GM21576 (cell line): ENCODE data around the gene HPGD.

Experiments used
- ATAC-seq: cut with Tn5 transposase; IDR thresholded peaks from one replicate; pipeline ENCODE4 v1.9.1; 2021; ENCODE audit warnings: mild to moderate bottlenecking, moderate library complexity; ENCODE audit not compliant: unreplicated experiment

Gene HPGD

GRCh38 chr4:174522183-174523024 lies at the start of gene HPGD:
Gene HPGD, minus strand, starts transcription at chr4:174522488. Its CDS starts 37 bp downstream, at chr4:174522451.
- ATAC-seq = peak; percentile 74

DNA sequence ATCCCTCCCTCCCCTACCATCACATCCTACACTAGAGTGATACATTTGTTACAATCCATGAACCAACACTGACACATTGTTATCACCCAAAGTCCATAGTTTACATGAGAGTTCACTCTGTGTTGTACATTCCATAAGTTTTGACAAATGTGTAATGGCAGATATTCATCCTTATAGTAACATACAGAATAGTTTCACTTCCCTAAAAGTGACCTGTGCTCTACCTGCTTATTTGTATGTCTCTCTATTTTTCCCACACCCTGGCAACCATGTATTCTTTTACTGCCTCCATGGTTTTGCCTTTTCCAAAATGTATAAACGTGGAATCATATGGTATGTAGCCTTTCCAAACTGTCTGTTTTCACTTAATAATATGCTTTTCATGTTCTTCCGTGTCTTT lies 42.2 kb upstream of the HPGD start:
- ATAC-seq = no peak

DNA sequence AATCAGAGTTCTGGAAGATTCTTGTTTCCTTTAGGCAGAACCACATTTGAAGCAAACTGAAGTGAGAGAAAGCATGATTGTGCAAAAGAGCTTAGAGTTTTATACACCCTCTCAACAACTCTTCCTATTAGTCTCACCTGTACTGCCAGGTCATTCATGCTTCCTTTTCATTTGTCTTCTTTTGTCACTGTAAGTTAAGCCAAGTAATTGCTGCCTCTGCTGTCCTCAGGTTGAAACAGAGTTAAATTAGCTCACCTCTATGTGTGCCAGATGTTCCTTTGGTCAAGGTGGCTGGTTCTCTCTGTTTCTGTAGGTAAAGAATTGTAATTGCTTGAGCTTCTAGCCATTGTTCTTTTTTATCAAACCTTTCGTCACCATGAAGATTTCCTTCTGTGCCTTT lies 41.1 kb upstream of the HPGD start:
- no peak for ATAC-seq

DNA sequence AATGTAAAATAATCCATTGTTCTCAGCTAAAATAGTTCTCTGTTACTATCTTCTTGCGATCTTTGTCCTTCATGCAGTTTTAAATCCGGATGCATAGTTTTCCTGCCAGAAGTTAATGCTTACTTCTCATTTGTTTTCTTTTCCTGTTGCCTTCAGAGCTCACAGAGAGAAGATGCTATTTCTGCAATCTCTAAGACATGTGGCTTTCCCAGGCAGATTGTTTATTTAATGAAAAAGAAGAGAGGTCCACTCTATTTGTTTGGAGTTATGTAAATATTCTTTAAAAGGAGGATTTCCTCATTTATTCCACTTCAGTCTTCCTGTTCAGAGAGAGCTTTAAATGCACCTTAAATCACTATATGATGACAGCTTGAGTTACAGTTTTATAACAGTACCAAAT lies 39.3 kb upstream of the HPGD start:
- ATAC-seq = no peak

- ATAC-seq = no peak
These were observed 37.6 kb upstream of the HPGD start for GRCh38 chr4:174559894-174560293.

- ATAC-seq = no peak
These were observed 33.7 kb upstream of the HPGD start for GRCh38 chr4:174555789-174556630.

- no peak for ATAC-seq
These were observed 32.0 kb upstream of the HPGD start for GRCh38 chr4:174554231-174554728.

DNA sequence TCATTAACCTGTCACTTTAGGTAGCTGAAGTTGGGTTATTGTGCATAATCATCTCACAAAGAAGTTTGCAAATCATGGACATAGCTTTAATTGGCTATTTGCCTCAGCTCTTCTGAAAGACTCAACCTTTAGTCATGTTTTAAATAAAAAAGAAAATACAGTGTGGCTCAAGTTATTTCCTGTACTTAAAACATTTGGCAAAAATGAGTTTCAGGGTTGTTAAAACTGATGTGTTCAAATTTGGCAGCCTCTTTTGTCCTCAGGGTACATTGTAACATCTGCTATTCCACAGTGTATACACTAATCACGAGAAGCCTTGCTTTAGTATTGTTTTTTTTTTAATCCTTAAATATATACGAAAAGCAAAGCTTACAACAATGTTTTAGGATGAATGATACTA lies 31.5 kb upstream of the HPGD start:
- no peak for ATAC-seq

GRCh38 chr4:174553031-174553430 lies 30.7 kb upstream of the HPGD start:
- ATAC-seq = no peak

DNA sequence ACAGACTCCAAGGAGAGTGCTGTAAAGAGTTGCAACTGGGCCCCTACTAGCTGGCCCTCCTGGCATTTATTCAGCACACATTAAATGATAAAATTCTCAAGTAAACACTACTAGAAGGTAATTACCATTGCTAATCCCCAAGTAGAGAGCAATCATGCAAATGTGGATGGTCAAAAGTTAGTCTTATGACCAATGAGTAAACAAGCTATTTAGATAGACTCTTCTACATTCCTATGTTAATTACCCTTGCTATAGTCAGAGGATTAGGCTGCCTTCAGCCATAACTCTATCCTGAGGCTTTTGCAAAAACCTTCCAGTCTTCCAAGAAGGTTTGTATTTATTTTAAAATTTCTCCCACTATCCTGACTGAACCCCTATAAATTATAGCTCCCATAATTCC lies 28.3 kb upstream of the HPGD start:
- no peak for ATAC-seq

- ATAC-seq = no peak
These were observed 27.4 kb upstream of the HPGD start for GRCh38 chr4:174549721-174550120.

GRCh38 chr4:174545268-174545667 lies 23.0 kb upstream of the HPGD start:
- ATAC-seq = no peak

- ATAC-seq = no peak
These were observed 22.2 kb upstream of the HPGD start for GRCh38 chr4:174544496-174544895.

GRCh38 chr4:174540175-174540574 lies 17.9 kb upstream of the HPGD start:
- no peak for ATAC-seq

DNA sequence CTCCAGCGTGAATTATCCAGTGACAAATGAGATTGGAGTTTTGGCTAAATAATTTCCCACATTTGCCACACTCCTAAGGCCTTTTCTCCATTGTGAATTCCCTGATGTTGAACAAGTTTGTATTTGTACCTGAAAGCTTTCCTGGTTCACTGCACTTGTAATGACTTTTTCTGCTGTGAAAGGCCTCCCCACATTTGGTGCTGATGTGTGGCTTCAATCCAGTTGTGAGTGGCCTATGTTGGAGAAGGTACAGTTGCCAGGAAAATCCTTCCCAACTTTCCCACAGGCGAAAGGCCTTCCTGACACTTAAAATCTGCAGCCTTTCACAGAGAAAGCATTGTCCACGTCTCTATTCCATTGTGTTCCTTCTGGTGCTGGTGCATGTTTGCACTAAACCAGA lies 17.3 kb upstream of the HPGD start:
- no peak for ATAC-seq

DNA sequence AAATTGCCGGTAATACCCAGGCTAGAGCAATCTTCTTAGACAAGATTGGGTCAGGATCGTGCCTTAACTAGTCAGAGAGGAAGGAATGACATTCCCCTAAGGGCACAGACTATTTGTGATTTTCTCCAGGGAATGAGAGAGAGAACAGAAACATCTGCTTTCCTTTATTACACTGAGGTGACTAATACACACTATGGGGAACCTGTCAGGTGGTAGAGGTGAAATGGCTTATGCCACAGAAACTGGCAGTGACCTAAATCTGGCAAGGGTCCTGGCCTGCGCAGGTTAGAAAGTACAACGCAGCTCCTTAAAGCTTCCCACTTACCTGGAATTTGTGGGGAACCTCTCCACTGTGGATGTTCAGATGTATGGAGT lies 16.6 kb upstream of the HPGD start:
- no peak for ATAC-seq

- peak; percentile 98 for ATAC-seq
These were observed 16.0 kb upstream of the HPGD start for GRCh38 chr4:174538123-174538875.

- peak; percentile 20 for ATAC-seq
These were observed 15.3 kb upstream of the HPGD start for GRCh38 chr4:174537634-174538033.

- no peak for ATAC-seq
These were observed 12.2 kb upstream of the HPGD start for GRCh38 chr4:174534461-174534860.

DNA sequence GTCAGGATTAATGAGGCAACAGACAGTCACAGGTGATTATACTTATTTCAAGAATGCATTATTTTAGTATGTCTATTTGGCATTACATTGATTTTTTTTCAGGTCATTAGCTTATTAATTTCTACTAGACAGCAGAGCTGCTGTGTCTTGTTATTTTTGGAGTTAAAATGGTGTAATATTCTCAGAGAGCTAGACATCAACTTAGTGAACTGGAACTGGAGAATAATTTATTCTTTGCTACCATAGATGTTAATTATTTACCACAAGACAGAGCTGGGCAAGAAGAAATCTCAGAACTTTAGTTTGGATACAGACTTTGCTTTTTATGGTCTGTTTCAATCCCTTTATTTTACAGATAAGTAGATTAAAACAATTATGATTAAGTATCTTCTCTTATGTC lies 10.2 kb upstream of the HPGD start:
- no peak for ATAC-seq

GRCh38 chr4:174531486-174531885 lies 9.2 kb upstream of the HPGD start:
- ATAC-seq = no peak
